ENCODE results near the gene ZNF835. TPM values are rescaled to one million over a fixed set of nuclear protein-coding genes. Genes with fewer than 3 reads are reported as not detected.
"Not testable (repeated sequence)": the region's sequence is repeated elsewhere in the genome, so short reads cannot be mapped to it uniquely, and the experiment has no call there.

ZNF835 gene
- total RNA-seq, 1 donor from 2014 or later: 0.17 TPM

DNA sequence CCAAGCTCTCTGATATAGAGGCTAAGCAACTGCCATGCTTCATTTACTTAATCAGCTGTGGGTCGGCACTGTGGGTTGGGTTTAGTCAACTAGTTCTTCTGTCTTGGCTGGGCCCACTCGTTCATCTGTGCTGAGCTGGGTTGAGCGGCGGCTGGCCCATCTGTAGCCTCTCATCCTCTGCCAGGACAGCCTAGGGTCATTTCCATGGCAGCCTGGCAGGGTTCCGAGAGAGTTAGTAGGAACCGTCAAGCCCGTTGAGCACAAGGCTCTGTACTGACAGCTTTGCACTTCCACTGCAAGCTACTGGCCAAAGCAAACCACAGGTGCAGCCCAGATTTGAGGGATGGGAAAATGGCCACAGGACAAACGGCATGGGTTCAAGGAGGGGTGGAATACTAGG is 6.6 kb upstream of the ZNF835 start:
- Mint-ChIP-seq H3K27me3 (no peaks in the 10 kb centered on the region), H3K27ac (no peak overlapping the region), H3K4me3 (ENCODE audit: low read depth) (no peak overlapping the region), H3K4me1 (ENCODE audit: low read depth) (no peaks in the 10 kb centered on the region), H3K9me3 (ENCODE audit: low read depth) (peaks cover 39% of the 10 kb centered on the region), H3K36me3 (ENCODE audit: insufficient read depth) (peaks cover 3% of the 10 kb centered on the region)
- no peak for DNase-seq (ENCODE audit: low spot score, unreplicated experiment)
- TF ChIP-seq, protein P1, sequence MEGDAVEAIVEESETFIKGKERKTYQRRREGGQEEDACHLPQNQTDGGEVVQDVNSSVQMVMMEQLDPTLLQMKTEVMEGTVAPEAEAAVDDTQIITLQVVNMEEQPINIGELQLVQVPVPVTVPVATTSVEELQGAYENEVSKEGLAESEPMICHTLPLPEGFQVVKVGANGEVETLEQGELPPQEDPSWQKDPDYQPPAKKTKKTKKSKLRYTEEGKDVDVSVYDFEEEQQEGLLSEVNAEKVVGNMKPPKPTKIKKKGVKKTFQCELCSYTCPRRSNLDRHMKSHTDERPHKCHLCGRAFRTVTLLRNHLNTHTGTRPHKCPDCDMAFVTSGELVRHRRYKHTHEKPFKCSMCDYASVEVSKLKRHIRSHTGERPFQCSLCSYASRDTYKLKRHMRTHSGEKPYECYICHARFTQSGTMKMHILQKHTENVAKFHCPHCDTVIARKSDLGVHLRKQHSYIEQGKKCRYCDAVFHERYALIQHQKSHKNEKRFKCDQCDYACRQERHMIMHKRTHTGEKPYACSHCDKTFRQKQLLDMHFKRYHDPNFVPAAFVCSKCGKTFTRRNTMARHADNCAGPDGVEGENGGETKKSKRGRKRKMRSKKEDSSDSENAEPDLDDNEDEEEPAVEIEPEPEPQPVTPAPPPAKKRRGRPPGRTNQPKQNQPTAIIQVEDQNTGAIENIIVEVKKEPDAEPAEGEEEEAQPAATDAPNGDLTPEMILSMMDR (IDR thresholded peaks at IDR 0.05; ENCODE audit: unreplicated experiment): no peak

DNA sequence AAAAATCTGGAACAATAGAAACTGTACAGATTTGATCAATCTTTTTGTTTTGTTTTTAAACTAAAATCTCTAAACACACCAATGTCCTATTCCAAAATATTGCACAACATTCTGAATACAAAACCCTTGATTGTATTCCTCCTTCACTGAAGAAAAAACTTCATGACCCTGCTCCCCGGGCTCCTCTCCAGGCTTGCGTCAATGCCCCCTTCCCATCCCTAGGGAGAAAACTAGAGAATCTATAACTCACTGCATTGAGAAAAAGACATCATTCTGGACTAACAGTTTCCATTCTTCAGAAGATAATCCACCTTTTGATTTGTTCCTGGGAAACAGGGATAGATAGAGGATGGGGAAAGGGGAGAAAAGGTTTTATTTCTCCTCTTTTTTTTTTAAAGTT is 1.1 kb upstream of the ZNF835 start:
- not testable (repeated sequence) for H3K27me3 Mint-ChIP-seq; H3K36me3 Mint-ChIP-seq (ENCODE audit: insufficient read depth); DNase-seq (ENCODE audit: low spot score, unreplicated experiment); H3K27ac Mint-ChIP-seq; H3K4me3 Mint-ChIP-seq (ENCODE audit: low read depth); H3K4me1 Mint-ChIP-seq (ENCODE audit: low read depth)
- peaks cover 38% of the 10 kb centered on the region for H3K9me3 Mint-ChIP-seq (ENCODE audit: low read depth)

DNA sequence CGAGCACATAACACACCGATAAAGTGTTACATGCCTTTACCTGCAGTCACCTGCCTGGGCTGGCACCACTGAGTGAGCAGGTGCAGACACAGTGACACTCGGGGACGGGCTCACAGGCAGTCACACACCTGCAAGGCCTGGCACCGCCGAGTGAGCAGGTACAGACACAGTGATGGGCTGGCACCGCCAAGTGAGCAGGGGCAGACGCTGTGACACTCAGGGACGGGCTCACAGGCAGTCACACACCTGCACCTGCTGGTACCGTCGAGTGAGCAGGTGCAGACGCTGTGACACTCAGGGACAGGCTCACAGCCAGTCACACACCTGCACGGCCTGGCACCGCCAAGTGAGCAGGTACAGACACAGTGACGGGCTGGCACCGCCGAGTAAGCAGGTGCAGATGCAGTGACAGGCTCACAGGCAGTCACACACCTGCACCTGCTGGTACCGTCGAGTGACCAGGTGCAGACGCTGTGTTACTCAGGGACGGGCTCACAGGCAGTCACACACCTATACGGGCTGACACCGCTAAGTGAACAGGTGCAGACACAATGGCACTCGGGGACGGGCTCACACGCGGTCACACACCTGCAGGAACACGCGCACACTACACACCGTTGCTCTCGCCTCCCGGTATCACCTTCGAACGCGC is 470 bp downstream of the ZNF835 start:
- no peaks in the 10 kb centered on the region for H3K4me1 Mint-ChIP-seq (ENCODE audit: low read depth)
- H3K9me3 Mint-ChIP-seq (ENCODE audit: low read depth): peaks cover 29% of the 10 kb centered on the region
- TF ChIP-seq, protein P1 (IDR thresholded peaks at IDR 0.05; ENCODE audit: unreplicated experiment): no peak
- H3K36me3 Mint-ChIP-seq (ENCODE audit: insufficient read depth): peaks cover 2% of the 10 kb centered on the region
- no peak for DNase-seq (ENCODE audit: low spot score, unreplicated experiment)
- peak overlapping the region; percentile 54 for H3K4me3 Mint-ChIP-seq (ENCODE audit: low read depth)
- no peak overlapping the region for H3K27ac Mint-ChIP-seq
- no peaks in the 10 kb centered on the region for H3K27me3 Mint-ChIP-seq

DNA sequence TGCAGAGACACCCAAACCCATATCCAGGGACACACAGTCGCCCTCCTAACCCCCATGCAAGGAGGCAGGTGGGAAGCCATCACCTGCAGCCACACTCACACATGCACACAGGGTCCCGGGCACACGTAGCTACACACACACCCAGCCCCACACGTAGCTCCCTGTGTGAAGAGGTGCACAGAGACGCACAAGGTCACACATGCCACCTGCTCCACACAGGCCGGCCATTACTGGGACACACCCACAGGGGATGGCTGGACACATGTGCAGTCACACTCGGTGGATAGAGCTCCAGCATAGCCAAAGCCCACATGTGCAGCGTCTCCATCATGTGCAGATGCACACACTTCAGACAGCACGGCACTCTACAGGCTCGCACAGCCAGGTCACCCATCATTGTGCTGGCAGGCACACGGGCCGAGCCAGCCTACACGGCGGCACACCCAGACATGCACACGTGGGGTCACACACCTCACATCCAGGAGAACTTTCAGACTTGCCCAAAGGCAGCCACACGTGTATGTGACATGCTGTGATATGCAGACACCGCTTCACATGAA is 1.1 kb downstream of the ZNF835 start:
- no peaks in the 10 kb centered on the region for H3K4me1 Mint-ChIP-seq (ENCODE audit: low read depth)
- TF ChIP-seq, protein P1 (IDR thresholded peaks at IDR 0.05; ENCODE audit: unreplicated experiment): no peak
- DNase-seq (ENCODE audit: low spot score, unreplicated experiment): no peak
- peaks cover 29% of the 10 kb centered on the region for H3K9me3 Mint-ChIP-seq (ENCODE audit: low read depth)
- H3K27me3 Mint-ChIP-seq: no peaks in the 10 kb centered on the region
- no peak overlapping the region for H3K27ac Mint-ChIP-seq
- H3K36me3 Mint-ChIP-seq (ENCODE audit: insufficient read depth): peaks cover 2% of the 10 kb centered on the region
- H3K4me3 Mint-ChIP-seq (ENCODE audit: low read depth): no peak overlapping the region

DNA sequence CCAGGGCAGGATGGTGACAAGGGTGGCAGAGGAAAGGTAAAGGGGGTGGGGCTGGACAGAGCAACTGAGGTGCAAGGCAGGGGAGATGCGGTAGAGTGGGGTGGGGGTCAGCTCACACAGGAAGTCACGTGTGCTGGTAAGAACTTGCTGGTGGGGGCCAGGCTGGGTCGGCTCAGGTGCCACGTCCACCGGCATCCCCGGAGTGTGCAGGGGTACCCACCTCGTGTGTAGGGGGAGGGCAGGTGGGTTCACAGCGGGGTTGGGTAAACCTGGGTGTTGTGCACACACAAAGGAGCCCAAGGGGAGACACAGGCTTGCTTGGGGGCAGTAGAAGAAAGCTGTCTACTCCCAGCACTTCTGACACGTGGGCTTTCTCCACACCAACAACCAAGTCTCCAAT is 2.9 kb downstream of the ZNF835 start:
- TF ChIP-seq, protein P1 (IDR thresholded peaks at IDR 0.05; ENCODE audit: unreplicated experiment): no peak
- DNase-seq (ENCODE audit: low spot score, unreplicated experiment): no peak
- Mint-ChIP-seq H3K4me3 (ENCODE audit: low read depth) (no peak overlapping the region), H3K4me1 (ENCODE audit: low read depth) (no peaks in the 10 kb centered on the region), H3K36me3 (ENCODE audit: insufficient read depth) (peaks cover 2% of the 10 kb centered on the region), H3K9me3 (ENCODE audit: low read depth) (peaks cover 27% of the 10 kb centered on the region), H3K27me3 (no peaks in the 10 kb centered on the region), H3K27ac (no peak overlapping the region)

DNA sequence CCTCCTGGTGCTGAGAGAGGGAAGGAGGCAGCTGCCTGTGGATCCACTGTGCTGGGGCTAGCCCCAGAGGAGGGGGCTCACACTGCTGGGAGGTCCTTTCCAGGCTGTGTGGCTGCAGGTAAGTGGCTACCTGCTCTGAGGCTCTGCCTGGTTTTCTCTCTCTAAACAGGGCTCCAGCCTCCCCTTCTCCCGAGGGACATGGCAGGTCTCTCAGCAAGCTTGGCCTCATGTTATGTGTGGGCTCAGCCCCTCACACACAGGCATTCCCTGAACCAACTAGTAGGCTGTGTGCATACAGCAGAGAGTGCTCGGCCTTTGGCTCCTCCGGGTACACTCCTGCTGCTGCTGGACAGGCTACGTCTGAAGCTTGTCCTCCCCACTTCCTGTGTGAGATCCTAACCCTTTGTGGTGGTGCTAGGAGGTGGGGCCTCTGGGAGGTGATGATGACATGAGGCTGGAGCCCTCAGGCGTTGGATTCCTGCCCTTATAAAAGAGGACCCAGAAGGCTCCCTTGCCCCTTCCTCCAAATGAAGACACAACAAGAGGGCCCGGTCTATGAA is 4.2 kb downstream of the ZNF835 start:
- Mint-ChIP-seq H3K27ac (no peak overlapping the region), H3K9me3 (ENCODE audit: low read depth) (peaks cover 29% of the 10 kb centered on the region), H3K4me3 (ENCODE audit: low read depth) (no peak overlapping the region), H3K36me3 (ENCODE audit: insufficient read depth) (peaks cover 2% of the 10 kb centered on the region), H3K4me1 (ENCODE audit: low read depth) (no peaks in the 10 kb centered on the region), H3K27me3 (no peaks in the 10 kb centered on the region)
- TF ChIP-seq, protein P1 (IDR thresholded peaks at IDR 0.05; ENCODE audit: unreplicated experiment): no peak
- DNase-seq (ENCODE audit: low spot score, unreplicated experiment): no peak
